Vagina (tissue), 2 donors: ENCODE data around the gene PIK3C2B. TPM values are rescaled to one million over a fixed set of nuclear protein-coding genes. Genes with fewer than 3 reads are reported as not detected.

Source experiments
- DNase-seq, 2 donors: peaks; one replicate each; pipeline ENCODE4 v3.0.0-alpha.2; 2017; ENCODE audit errors: extremely low spot score in 2 of 2
- H3K27ac ChIP-seq: fragments of 200-600 bp; sonication (generic); one replicate; pipeline ENCODE4 v1.5.1; 2019
- H3K27me3 ChIP-seq: fragments of 200-600 bp; sonication (generic); one replicate; pipeline ENCODE4 v1.5.1; 2019
- H3K36me3 ChIP-seq, 2 donors: fragments of 200-600 bp; sonication (generic); one replicate each; pipeline ENCODE4 v1.5.1; 2017 to 2019
- H3K4me1 ChIP-seq: fragments of 200-600 bp; sonication (generic); one replicate; pipeline ENCODE4 v1.5.1; 2019
- H3K4me3 ChIP-seq, 2 donors: fragments of 200-600 bp; sonication (generic); 1 replicate in 1 of 2; 2 replicates in 1 of 2; pipeline ENCODE4 v1.5.1; 2016 to 2019
- H3K9me3 ChIP-seq: fragments of 200-600 bp; sonication (generic); one replicate; pipeline ENCODE4 v1.5.1; 2019
- CTCF ChIP-seq, 3 experiments: fragments of 450-650 bp in 2 of 3; fragments of 200-600 bp in 1 of 3; sonication (generic) in 1 of 3; IDR thresholded peaks; one replicate each; pipeline ENCODE4 v1.5.1; 2017 to 2019; ENCODE audit warnings: antibody characterized with exemption in 3 of 3, mild to moderate bottlenecking in 2 of 3, moderate library complexity in 2 of 3
- POLR2A ChIP-seq, 2 donors: fragments of 450-650 bp; IDR thresholded peaks; one replicate each; pipeline ENCODE4 v1.6.1; 2017; ENCODE audit warnings: antibody characterized with exemption in 2 of 2, mild to moderate bottlenecking in 2 of 2, moderate library complexity in 2 of 2
- POLR2AphosphoS5 ChIP-seq, 2 donors: sonication (generic); formaldehyde crosslinking; IDR thresholded peaks; one replicate each; pipeline ENCODE4 v1.9.0; 2017; ENCODE audit warnings: antibody characterized with exemption in 2 of 2, mild to moderate bottlenecking in 2 of 2, low read depth in 1 of 2; ENCODE audit not compliant: insufficient read depth in 1 of 2
- intact Hi-C: fragments of 100-400 bp; cut with DNase I; formaldehyde crosslinking; loops from one replicate; pipeline ENCODE4 v1.15.1; 2023
- total RNA-seq: library from RNA; depleted of rRNA; stranded (reverse); fragments of >200 nt; gene quantifications from one replicate; pipeline ENCODE4 v1.2.3, GENCODE V29; 2016

The PIK3C2B gene
- total RNA-seq, 1 donor from 2014 or later: 52.1 TPM

- no peak overlapping the region for H3K27ac ChIP-seq
- H3K36me3 ChIP-seq: no peaks in the 10 kb centered on the region
- H3K4me1 ChIP-seq: peaks cover 20% of the 10 kb centered on the region
- H3K27me3 ChIP-seq: no peaks in the 10 kb centered on the region
- no peak for DNase-seq
- no peak for TF ChIP-seq CTCF (IDR thresholded peaks at IDR 0.05)
- TF ChIP-seq POLR2A (IDR thresholded peaks at IDR 0.05): no peak
- no peak for TF ChIP-seq POLR2AphosphoS5 (IDR thresholded peaks at IDR 0.05; ENCODE audit: insufficient read depth in 1 of 2, low read depth in 1 of 2)
- no peaks in the 10 kb centered on the region for H3K9me3 ChIP-seq
- no peak overlapping the region for H3K4me3 ChIP-seq
- intact Hi-C loops: no loop called here
Observed at GRCh38 chr1:204472660-204473059, 21.9 kb downstream of the PIK3C2B start.

GRCh38 chr1:204471687-204472086, 22.9 kb downstream of the PIK3C2B start:
- TF ChIP-seq POLR2AphosphoS5 (IDR thresholded peaks at IDR 0.05; ENCODE audit: insufficient read depth in 1 of 2, low read depth in 1 of 2): no peak
- no peak for TF ChIP-seq POLR2A (IDR thresholded peaks at IDR 0.05)
- no peak for TF ChIP-seq CTCF (IDR thresholded peaks at IDR 0.05)
- H3K27ac ChIP-seq: no peak overlapping the region
- H3K9me3 ChIP-seq: no peaks in the 10 kb centered on the region
- no peak overlapping the region for H3K4me3 ChIP-seq
- intact Hi-C loops: no loop called here
- H3K27me3 ChIP-seq: no peaks in the 10 kb centered on the region
- no peak for DNase-seq
- peaks cover 15% of the 10 kb centered on the region for H3K4me1 ChIP-seq
- H3K36me3 ChIP-seq: no peaks in the 10 kb centered on the region

- H3K4me1 ChIP-seq: peaks cover 23% of the 10 kb centered on the region
- no peak for TF ChIP-seq POLR2A (IDR thresholded peaks at IDR 0.05)
- TF ChIP-seq CTCF (IDR thresholded peaks at IDR 0.05): no peak
- no peaks in the 10 kb centered on the region for H3K9me3 ChIP-seq
- no peaks in the 10 kb centered on the region for H3K27me3 ChIP-seq
- H3K36me3 ChIP-seq: no peaks in the 10 kb centered on the region
- H3K4me3 ChIP-seq: no peak overlapping the region
- no peak for DNase-seq
- H3K27ac ChIP-seq: no peak overlapping the region
- intact Hi-C loops: no loop called here
Observed at GRCh38 chr1:204469304-204469703, 25.3 kb downstream of the PIK3C2B start.

- intact Hi-C loops: no loop called here
- peaks cover 0 to 2% of the 10 kb centered on the region in 2 donors for H3K36me3 ChIP-seq
- no peaks in the 10 kb centered on the region for H3K9me3 ChIP-seq
- H3K4me1 ChIP-seq: peaks cover 28% of the 10 kb centered on the region
- no peaks in the 10 kb centered on the region for H3K27me3 ChIP-seq
- H3K27ac ChIP-seq: no peak overlapping the region
- H3K4me3 ChIP-seq: no peak overlapping the region
- no peak for TF ChIP-seq POLR2AphosphoS5 (IDR thresholded peaks at IDR 0.05; ENCODE audit: insufficient read depth in 1 of 2, low read depth in 1 of 2)
- TF ChIP-seq POLR2A (IDR thresholded peaks at IDR 0.05): no peak
- no peak for TF ChIP-seq CTCF (IDR thresholded peaks at IDR 0.05)
- DNase-seq: no peak
Observed at GRCh38 chr1:204468766-204469302, 25.8 kb downstream of the PIK3C2B start.

- intact Hi-C loops: no loop called here
- H3K27ac ChIP-seq: no peak overlapping the region
- H3K27me3 ChIP-seq: no peaks in the 10 kb centered on the region
- DNase-seq: no peak
- peaks cover 32% of the 10 kb centered on the region for H3K4me1 ChIP-seq
- H3K36me3 ChIP-seq: peaks cover 0 to 4% of the 10 kb centered on the region in 2 donors
- no peak for TF ChIP-seq POLR2A (IDR thresholded peaks at IDR 0.05)
- no peak for TF ChIP-seq POLR2AphosphoS5 (IDR thresholded peaks at IDR 0.05; ENCODE audit: insufficient read depth in 1 of 2, low read depth in 1 of 2)
- TF ChIP-seq CTCF (IDR thresholded peaks at IDR 0.05): no peak
- no peaks in the 10 kb centered on the region for H3K9me3 ChIP-seq
- no peak overlapping the region for H3K4me3 ChIP-seq
Observed at GRCh38 chr1:204468206-204468605, 26.4 kb downstream of the PIK3C2B start.
